SK-N-SH treated with all-trans-retinoic acid at 6 μM for 48 hours (cell line): ENCODE measurements around the gene LAMA2.

Experiments
- ISL1 ChIP-seq: fragments of 250-450 bp; sonication (Bioruptor Pico); IDR thresholded peaks from 2 replicates; pipeline ENCODE4 v2.1.2; 2022; ENCODE audit warnings: mild to moderate bottlenecking, moderate library complexity
- RARB ChIP-seq: fragments of 250-450 bp; sonication (Bioruptor Pico); IDR thresholded peaks from 2 replicates; pipeline ENCODE4 v1.8.0; 2021; ENCODE audit warnings: mild to moderate bottlenecking, moderate library complexity
- ZFP3 ChIP-seq: fragments of 250-450 bp; sonication (Bioruptor Pico); IDR thresholded peaks from 2 replicates; pipeline ENCODE4 v1.5.0; 2020; ENCODE audit warnings: mild to moderate bottlenecking, moderate library complexity
- TF ChIP-seq, protein P1 (sequence below): fragments of 250-450 bp; sonication (Bioruptor Pico); IDR thresholded peaks from 2 replicates; pipeline ENCODE4 v1.8.0; 2020; ENCODE audit warnings: mild to moderate bottlenecking, moderate library complexity, borderline replicate concordance

GRCh38 chr6:129498950-129499842, 616.3 kb downstream of the LAMA2 start:
- TF ChIP-seq ISL1 (CRISPR knock-in tag) (no peak), ZFP3 (CRISPR knock-in tag) (no peak), RARB (CRISPR knock-in tag) (no peak)
- TF ChIP-seq, protein P1, sequence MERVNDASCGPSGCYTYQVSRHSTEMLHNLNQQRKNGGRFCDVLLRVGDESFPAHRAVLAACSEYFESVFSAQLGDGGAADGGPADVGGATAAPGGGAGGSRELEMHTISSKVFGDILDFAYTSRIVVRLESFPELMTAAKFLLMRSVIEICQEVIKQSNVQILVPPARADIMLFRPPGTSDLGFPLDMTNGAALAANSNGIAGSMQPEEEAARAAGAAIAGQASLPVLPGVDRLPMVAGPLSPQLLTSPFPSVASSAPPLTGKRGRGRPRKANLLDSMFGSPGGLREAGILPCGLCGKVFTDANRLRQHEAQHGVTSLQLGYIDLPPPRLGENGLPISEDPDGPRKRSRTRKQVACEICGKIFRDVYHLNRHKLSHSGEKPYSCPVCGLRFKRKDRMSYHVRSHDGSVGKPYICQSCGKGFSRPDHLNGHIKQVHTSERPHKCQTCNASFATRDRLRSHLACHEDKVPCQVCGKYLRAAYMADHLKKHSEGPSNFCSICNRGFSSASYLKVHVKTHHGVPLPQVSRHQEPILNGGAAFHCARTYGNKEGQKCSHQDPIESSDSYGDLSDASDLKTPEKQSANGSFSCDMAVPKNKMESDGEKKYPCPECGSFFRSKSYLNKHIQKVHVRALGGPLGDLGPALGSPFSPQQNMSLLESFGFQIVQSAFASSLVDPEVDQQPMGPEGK = no peak
